Measurements from ENCODE around the gene SLC4A8. TPM values are rescaled to one million over a fixed set of nuclear protein-coding genes. Genes with fewer than 3 reads are reported as not detected.
"Not testable (repeated sequence)": the region's sequence is repeated elsewhere in the genome, so short reads cannot be mapped to it uniquely, and the experiment has no call there.

Gene SLC4A8
- total RNA-seq, 1 donor: 3.3 TPM

DNA sequence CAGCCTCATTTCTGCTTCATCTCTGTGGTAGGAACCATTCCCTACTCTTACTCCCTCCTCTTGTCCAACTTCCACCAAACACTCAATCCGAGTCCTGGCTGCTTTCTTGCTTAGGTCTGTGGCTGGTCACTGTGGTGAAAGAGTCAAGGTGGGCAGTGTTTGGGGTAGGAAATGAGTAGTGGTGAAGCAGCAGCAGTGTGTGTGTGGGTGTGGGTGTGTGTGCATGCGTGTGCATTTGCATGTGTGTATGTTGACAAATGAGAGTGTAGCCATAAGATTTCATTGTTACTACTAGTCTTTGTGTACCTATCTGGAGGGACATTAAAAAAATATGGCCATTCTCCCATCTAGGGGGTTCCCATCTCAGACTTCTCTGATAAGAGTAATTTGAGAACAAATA, 87.8 kb downstream of the SLC4A8 start:
- no peaks in the 10 kb centered on the region for H3K27me3 ChIP-seq (ENCODE audit: insufficient read depth, low read length)
- no peaks in the 10 kb centered on the region for H3K9me3 ChIP-seq (ENCODE audit: low read depth, low read length)
- H3K4me1 ChIP-seq (ENCODE audit: insufficient read depth, low read length): no peaks in the 10 kb centered on the region
- no peak overlapping the region for H3K4me3 ChIP-seq (ENCODE audit: low read length)

DNA sequence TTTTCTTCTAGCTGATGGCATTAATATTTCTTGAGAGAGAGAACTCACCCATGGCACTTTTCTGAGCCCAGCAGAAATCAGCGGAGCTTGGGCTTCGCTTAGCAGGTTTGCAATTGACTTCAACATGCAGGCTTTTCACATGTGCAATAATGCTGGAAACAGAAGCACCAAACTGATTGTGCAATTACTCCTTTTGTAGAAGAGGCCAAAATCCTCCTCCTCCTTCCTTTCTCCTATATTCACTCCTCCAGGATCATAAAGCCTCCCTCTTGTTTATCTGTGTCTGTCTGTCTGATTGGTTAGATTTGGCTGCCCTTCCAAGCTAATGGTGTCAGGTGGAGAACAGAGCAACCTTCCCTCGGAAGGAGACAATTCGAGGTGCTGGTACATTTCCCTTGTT, 90.4 kb downstream of the SLC4A8 start:
- H3K4me3 ChIP-seq (ENCODE audit: low read length); H3K9me3 ChIP-seq (ENCODE audit: low read depth, low read length); H3K4me1 ChIP-seq (ENCODE audit: insufficient read depth, low read length); H3K27me3 ChIP-seq (ENCODE audit: insufficient read depth, low read length): not testable (repeated sequence)

GRCh38 chr12:51517316-51517715, 92.7 kb downstream of the SLC4A8 start:
- H3K4me3 ChIP-seq (ENCODE audit: low read length): no peak overlapping the region
- no peaks in the 10 kb centered on the region for H3K4me1 ChIP-seq (ENCODE audit: insufficient read depth, low read length)
- no peaks in the 10 kb centered on the region for H3K9me3 ChIP-seq (ENCODE audit: low read depth, low read length)
- no peaks in the 10 kb centered on the region for H3K27me3 ChIP-seq (ENCODE audit: insufficient read depth, low read length)

GRCh38 chr12:51517800-51518199, 93.2 kb downstream of the SLC4A8 start:
- Histone ChIP-seq H3K4me1 (ENCODE audit: insufficient read depth, low read length) (no peaks in the 10 kb centered on the region), H3K4me3 (ENCODE audit: low read length) (no peak overlapping the region), H3K27me3 (ENCODE audit: insufficient read depth, low read length) (no peaks in the 10 kb centered on the region), H3K9me3 (ENCODE audit: low read depth, low read length) (no peaks in the 10 kb centered on the region)

DNA sequence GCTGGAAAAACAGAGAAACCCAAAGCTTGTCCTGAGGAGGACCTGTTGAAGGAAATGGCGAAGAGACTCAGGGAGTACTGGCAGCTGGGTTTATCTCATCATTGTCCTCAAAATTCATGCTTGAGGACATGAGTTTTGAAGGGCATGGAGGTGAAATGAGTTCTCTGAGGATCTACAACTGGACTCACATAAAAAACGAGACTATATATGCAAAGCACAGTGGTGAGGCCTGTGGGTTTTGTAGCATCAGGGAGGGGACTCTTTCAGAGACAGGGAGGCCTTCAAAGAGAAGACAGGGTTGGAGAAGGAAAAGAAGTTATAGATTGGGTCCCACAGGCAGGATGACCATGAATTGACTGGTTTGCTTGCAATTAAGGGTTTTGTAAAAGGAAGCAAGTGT, 95.1 kb downstream of the SLC4A8 start:
- no peak overlapping the region for H3K4me3 ChIP-seq (ENCODE audit: low read length)

GRCh38 chr12:51520576-51521325, 96.1 kb downstream of the SLC4A8 start:
- Histone ChIP-seq H3K27me3 (ENCODE audit: insufficient read depth, low read length) (no peaks in the 10 kb centered on the region), H3K4me1 (ENCODE audit: insufficient read depth, low read length) (no peaks in the 10 kb centered on the region), H3K9me3 (ENCODE audit: low read depth, low read length) (no peaks in the 10 kb centered on the region), H3K4me3 (ENCODE audit: low read length) (no peak overlapping the region)

More for the DNA sequence above, 95.1 kb downstream of the SLC4A8 start:
- Histone ChIP-seq H3K4me1 (ENCODE audit: insufficient read depth, low read length) (no peaks in the 10 kb centered on the region), H3K27me3 (ENCODE audit: insufficient read depth, low read length) (no peaks in the 10 kb centered on the region), H3K9me3 (ENCODE audit: low read depth, low read length) (no peaks in the 10 kb centered on the region)

DNA sequence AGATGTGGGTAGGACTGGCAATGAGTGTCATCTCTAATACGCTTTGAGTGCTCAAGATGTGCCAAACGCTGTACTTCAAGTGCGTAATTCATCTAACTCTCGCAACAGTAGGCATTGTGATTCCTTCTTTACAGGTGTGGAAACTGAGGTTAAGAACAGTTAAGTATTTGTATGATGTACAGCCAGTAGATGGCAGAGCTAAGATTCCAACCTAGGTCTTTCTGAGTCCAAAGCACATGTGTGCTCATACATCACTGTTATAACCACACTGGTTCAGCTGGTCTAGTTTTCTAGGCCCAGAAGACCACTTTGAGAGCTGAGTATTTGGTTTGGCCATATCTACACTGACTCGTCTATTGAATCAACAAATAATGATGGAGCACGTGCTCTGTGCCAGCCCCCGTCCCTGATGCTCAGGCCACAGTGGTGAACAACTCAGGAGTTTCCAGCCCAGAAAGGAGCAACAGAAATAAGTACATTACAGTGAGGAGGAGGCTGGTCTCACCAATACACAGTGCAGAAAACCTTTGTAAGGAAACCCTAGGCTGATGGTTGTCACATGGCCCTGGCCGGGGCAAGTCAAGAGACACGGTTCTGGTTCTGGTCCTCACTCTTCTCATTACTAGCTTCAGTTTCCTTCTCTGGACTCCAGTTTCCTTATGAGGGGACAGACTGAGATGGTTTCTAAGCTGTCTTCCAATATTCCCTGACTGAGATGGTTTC, 97.1 kb downstream of the SLC4A8 start:
- no peaks in the 10 kb centered on the region for H3K4me1 ChIP-seq (ENCODE audit: insufficient read depth, low read length)
- H3K4me3 ChIP-seq (ENCODE audit: low read length): no peak overlapping the region
- no peaks in the 10 kb centered on the region for H3K9me3 ChIP-seq (ENCODE audit: low read depth, low read length)
- no peaks in the 10 kb centered on the region for H3K27me3 ChIP-seq (ENCODE audit: insufficient read depth, low read length)

DNA sequence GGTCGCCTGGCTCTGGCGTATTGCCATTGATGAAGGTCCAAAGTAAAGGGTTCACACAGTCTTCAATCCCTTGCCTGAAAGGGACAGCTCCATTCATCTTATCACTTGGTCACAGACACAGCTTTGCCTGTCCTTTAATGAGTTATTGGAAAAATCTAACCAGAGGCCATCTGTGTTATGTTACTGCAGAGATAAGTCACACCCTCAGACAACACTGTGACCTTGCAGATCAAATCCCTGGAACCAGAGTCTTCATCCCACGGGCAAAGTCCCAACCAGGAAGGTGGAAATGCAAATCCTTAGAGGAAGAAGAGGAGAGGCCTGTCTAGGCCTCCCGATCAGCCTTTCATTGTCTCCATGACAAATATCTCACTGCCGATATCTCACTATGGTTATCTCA, 98.1 kb downstream of the SLC4A8 start:
- H3K9me3 ChIP-seq (ENCODE audit: low read depth, low read length): no peaks in the 10 kb centered on the region
- no peaks in the 10 kb centered on the region for H3K4me1 ChIP-seq (ENCODE audit: insufficient read depth, low read length)
- no peaks in the 10 kb centered on the region for H3K27me3 ChIP-seq (ENCODE audit: insufficient read depth, low read length)
- no peak overlapping the region for H3K4me3 ChIP-seq (ENCODE audit: low read length)

- H3K4me1 ChIP-seq (ENCODE audit: insufficient read depth, low read length): no peaks in the 10 kb centered on the region
- H3K27me3 ChIP-seq (ENCODE audit: insufficient read depth, low read length): no peaks in the 10 kb centered on the region
- H3K4me3 ChIP-seq (ENCODE audit: low read length): no peak overlapping the region
- no peaks in the 10 kb centered on the region for H3K9me3 ChIP-seq (ENCODE audit: low read depth, low read length)
Measured at GRCh38 chr12:51524386-51524901, 99.8 kb downstream of the SLC4A8 start.

GRCh38 chr12:51525518-51525917, 100.9 kb downstream of the SLC4A8 start:
- no peaks in the 10 kb centered on the region for H3K9me3 ChIP-seq (ENCODE audit: low read depth, low read length)
- no peak overlapping the region for H3K4me3 ChIP-seq (ENCODE audit: low read length)
- no peaks in the 10 kb centered on the region for H3K27me3 ChIP-seq (ENCODE audit: insufficient read depth, low read length)
- H3K4me1 ChIP-seq (ENCODE audit: insufficient read depth, low read length): no peaks in the 10 kb centered on the region

DNA sequence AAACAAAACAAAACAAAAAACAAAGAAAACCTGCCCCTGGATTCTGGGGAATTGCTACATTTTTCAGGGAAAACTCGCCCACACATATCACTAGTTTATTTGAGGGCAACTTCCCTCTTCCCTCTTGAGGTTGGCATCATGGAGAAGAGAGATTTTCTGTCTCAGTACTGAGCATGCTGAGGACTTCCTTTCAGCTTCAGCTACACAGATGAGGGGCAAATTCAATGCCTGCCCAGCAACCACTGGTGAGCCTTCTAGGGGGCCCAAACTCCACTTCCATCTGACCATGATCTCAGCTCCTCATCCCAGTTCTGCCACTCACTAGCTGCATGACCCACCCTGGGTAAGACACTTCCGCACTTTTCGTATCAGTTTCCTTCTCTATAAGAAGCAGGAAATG, 103.3 kb downstream of the SLC4A8 start:
- no peaks in the 10 kb centered on the region for H3K9me3 ChIP-seq (ENCODE audit: low read depth, low read length)
- no peak overlapping the region for H3K4me3 ChIP-seq (ENCODE audit: low read length)
- H3K4me1 ChIP-seq (ENCODE audit: insufficient read depth, low read length): peaks cover 3% of the 10 kb centered on the region
- no peaks in the 10 kb centered on the region for H3K27me3 ChIP-seq (ENCODE audit: insufficient read depth, low read length)

DNA sequence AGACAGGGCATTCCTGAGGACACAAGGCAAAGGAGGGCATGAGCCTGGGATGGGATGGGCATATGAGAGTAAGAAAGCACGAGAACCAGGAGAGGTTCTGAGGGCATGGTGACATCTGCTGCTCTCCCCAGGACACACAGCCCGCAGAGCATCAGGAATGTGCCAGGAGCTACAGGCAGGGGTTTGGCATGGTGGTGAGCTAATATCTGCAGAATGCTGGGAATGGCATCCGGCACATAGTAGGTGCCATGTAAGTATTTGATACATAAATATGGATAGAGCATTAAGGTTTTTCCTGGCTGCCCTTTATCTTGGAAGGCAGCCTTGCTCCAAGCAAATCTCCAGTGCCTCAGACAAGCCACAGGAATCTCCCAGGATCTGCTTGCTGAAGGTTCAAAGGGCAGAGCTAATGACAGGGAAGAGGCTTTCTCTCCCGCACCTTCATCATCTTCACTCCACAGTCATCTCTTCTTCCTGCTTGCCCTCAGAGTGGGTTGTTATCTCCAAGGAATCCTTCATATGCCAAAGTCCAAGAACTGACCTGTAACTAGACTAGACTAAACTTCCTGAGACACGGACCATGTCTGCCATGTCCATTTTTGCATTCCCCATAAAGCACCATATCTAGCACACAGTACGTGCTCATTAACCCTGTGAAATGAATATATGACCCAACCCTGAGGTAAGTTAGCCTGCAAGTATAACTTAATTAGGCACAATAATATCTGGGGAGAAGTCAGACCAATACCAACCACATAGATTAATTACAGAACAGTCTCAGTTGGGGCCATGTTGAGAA, 104.4 kb downstream of the SLC4A8 start:
- H3K4me1 ChIP-seq (ENCODE audit: insufficient read depth, low read length): peaks cover 3% of the 10 kb centered on the region
- no peaks in the 10 kb centered on the region for H3K27me3 ChIP-seq (ENCODE audit: insufficient read depth, low read length)
- H3K4me3 ChIP-seq (ENCODE audit: low read length): no peak overlapping the region
- H3K9me3 ChIP-seq (ENCODE audit: low read depth, low read length): no peaks in the 10 kb centered on the region

GRCh38 chr12:51529651-51529970, 105.0 kb downstream of the SLC4A8 start:
- no peak overlapping the region for H3K4me3 ChIP-seq (ENCODE audit: low read length)
- no peaks in the 10 kb centered on the region for H3K27me3 ChIP-seq (ENCODE audit: insufficient read depth, low read length)
- peaks cover 3% of the 10 kb centered on the region for H3K4me1 ChIP-seq (ENCODE audit: insufficient read depth, low read length)
- no peaks in the 10 kb centered on the region for H3K9me3 ChIP-seq (ENCODE audit: low read depth, low read length)

DNA sequence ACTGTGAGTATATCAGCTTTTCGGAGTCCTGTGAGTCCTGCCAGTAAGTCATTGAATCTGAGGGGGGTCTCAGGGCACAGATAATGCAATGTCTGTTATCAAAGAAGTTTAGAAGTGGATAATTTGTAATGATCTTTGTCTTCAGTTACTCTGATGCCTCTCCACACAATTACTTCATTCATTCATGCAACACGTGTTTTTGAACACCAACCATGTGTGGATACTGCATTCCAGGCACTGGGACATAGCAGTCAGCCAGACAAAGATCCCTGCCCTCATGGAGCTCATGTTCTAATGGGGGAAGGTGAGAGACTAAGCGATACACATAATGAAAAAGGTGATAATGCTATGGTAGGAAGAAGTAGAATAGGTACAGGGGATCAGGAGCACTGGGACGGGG, 105.6 kb downstream of the SLC4A8 start:
- no peaks in the 10 kb centered on the region for H3K9me3 ChIP-seq (ENCODE audit: low read depth, low read length)
- no peak overlapping the region for H3K4me3 ChIP-seq (ENCODE audit: low read length)
- H3K27me3 ChIP-seq (ENCODE audit: insufficient read depth, low read length): no peaks in the 10 kb centered on the region
- peaks cover 3% of the 10 kb centered on the region for H3K4me1 ChIP-seq (ENCODE audit: insufficient read depth, low read length)

GRCh38 chr12:51531284-51531977, 106.8 kb downstream of the SLC4A8 start:
- Histone ChIP-seq H3K27me3 (ENCODE audit: insufficient read depth, low read length) (no peaks in the 10 kb centered on the region), H3K4me3 (ENCODE audit: low read length) (no peak overlapping the region), H3K9me3 (ENCODE audit: low read depth, low read length) (no peaks in the 10 kb centered on the region), H3K4me1 (ENCODE audit: insufficient read depth, low read length) (peaks cover 3% of the 10 kb centered on the region)
